ENCODE measurements around the gene TMEM273.

- TF ChIP-seq GATA3 (IDR thresholded peaks at IDR 0.05; ENCODE audit: low read depth, low read length) (no peak), GATA2 (IDR thresholded peaks at IDR 0.05; ENCODE audit: low read depth, low read length) (no peak)
Observed at GRCh38 chr10:49164559-49165188, 23.5 kb downstream of the TMEM273 start.

Data from SH-SY5Y (cell line).